Thyroid gland (tissue), 4 donors: Measurements from ENCODE around the gene NR1H3.

ENCODE experiments used
- POLR2A ChIP-seq, 2 donors: fragments of 450-650 bp; IDR thresholded peaks; one replicate each; pipeline ENCODE4 v1.6.1; 2017; ENCODE audit warnings: antibody characterized with exemption in 2 of 2, mild to moderate bottlenecking in 2 of 2, moderate library complexity in 1 of 2
- TF ChIP-seq, protein P1 (sequence below), 6 experiments: fragments of 200-600 bp in 3 of 6; fragments of 450-650 bp in 3 of 6; sonication (generic) in 3 of 6; IDR thresholded peaks; one replicate each; pipeline ENCODE4 v1.5.1; 2016 to 2019; ENCODE audit warnings: antibody characterized with exemption in 6 of 6, mild to moderate bottlenecking in 2 of 6, inconsistent platforms in 1 of 6, moderate library complexity in 1 of 6

DNA sequence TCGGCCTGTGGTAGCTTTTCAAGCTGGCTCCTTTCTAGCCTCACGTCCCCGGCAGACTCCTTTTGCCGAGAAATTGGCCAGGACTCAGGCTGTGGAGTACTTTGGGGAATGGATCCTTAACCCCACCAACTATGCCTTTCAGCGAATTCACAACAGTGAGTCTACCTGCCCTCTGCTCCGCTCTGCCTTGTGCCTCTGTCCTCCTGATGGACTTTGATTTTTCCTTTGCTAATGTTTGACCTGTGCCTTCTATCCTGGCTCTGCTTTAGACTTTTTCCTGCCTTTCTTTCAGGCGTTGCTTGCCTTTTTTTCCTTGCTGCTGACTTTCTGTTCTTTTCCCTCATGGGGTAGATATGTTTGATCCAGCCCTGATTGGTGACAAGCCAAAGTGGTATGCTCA lies 24.7 kb downstream of the NR1H3 start:
- TF ChIP-seq, protein P1, sequence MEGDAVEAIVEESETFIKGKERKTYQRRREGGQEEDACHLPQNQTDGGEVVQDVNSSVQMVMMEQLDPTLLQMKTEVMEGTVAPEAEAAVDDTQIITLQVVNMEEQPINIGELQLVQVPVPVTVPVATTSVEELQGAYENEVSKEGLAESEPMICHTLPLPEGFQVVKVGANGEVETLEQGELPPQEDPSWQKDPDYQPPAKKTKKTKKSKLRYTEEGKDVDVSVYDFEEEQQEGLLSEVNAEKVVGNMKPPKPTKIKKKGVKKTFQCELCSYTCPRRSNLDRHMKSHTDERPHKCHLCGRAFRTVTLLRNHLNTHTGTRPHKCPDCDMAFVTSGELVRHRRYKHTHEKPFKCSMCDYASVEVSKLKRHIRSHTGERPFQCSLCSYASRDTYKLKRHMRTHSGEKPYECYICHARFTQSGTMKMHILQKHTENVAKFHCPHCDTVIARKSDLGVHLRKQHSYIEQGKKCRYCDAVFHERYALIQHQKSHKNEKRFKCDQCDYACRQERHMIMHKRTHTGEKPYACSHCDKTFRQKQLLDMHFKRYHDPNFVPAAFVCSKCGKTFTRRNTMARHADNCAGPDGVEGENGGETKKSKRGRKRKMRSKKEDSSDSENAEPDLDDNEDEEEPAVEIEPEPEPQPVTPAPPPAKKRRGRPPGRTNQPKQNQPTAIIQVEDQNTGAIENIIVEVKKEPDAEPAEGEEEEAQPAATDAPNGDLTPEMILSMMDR (IDR thresholded peaks at IDR 0.05), result no peak
- no peak for TF ChIP-seq POLR2A (IDR thresholded peaks at IDR 0.05)
